ENCODE data around the gene CA10.

GRCh38 chr17:52048137-52048898 lies 110.2 kb downstream of the CA10 start:
- no peak for TF ChIP-seq CTCF (conservative IDR thresholded peaks at IDR 0.05; ENCODE audit: low read depth, low read length)
- no peak for TF ChIP-seq EZH2 (IDR thresholded peaks at IDR 0.05; ENCODE audit: borderline replicate concordance, low read depth, low read length, poor library complexity, severe bottlenecking)

Measured in A673 (cell line).